Large intestine (tissue), 3 donors: ENCODE measurements around the gene DIAPH3. TPM values are rescaled to one million over a fixed set of nuclear protein-coding genes. Genes with fewer than 3 reads are reported as not detected.

Source experiments
- DNase-seq, 2 donors: peaks; one replicate each; pipeline versions ENCODE4 v3.0.0 to v3.0.0-alpha.2; 2013
- H3K27ac ChIP-seq: one replicate; pipeline ENCODE4 v1.5.1; 2013; ENCODE audit warnings: low read length
- H3K27me3 ChIP-seq: 2 replicates; pipeline ENCODE4 v1.6.1; 2013; ENCODE audit warnings: low read length; ENCODE audit not compliant: control insufficient read depth, insufficient read depth
- H3K36me3 ChIP-seq: 2 replicates; pipeline ENCODE4 v1.6.1; 2013; ENCODE audit warnings: low read length; ENCODE audit not compliant: control insufficient read depth, insufficient read depth
- H3K4me1 ChIP-seq: one replicate; pipeline ENCODE4 v1.6.1; 2013; ENCODE audit warnings: low read length; ENCODE audit not compliant: control insufficient read depth, insufficient read depth
- H3K4me3 ChIP-seq: one replicate; pipeline ENCODE4 v1.5.1; 2013; ENCODE audit warnings: low read length
- H3K9me3 ChIP-seq: one replicate; pipeline ENCODE4 v1.6.1; 2013; ENCODE audit warnings: mild to moderate bottlenecking, low read depth, low read length, moderate library complexity; ENCODE audit not compliant: control insufficient read depth
- WGBS: methylation state at CpG from one replicate; pipeline ENCODE4 v1.1.5; 2013; ENCODE audit warnings: low lambda C conversion rate; ENCODE audit not compliant: insufficient coverage; 5-methylcytosine and 5-hydroxymethylcytosine counted together
- polyA plus RNA-seq: library from polyadenylated mRNA; unstranded; fragments of 120-200 nt; gene quantifications from one replicate; pipeline ENCODE4 v1.2.1, GENCODE V29; 2013

DIAPH3 gene
- polyA plus RNA-seq, 1 donor: 5.3 TPM

DNA sequence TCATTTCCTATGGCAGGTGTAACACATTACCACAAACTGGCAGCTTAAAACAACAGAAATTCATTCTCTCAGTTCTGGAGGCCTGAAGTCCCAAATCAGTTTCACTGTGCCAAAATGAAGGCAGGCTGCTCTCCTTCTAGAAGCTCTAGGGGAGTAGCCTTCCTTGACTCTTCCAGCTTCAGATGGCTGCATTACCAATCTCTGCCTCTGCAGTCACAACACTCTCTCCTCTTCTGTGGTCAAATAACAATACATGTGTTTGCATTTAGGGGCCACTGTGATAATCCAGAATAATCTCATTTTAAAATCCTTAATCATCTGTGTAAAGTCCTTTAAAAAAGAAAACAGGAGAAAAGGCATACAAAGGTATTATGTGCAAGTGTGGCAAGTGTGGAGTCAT, 7.8 kb downstream of the DIAPH3 start:
- Histone ChIP-seq H3K4me3 (no peak overlapping the region), H3K36me3 (no peaks in the 10 kb centered on the region), H3K9me3 (no peaks in the 10 kb centered on the region), H3K4me1 (no peaks in the 10 kb centered on the region), H3K27ac (no peak overlapping the region), H3K27me3 (no peaks in the 10 kb centered on the region)
- no peak for DNase-seq

DNA sequence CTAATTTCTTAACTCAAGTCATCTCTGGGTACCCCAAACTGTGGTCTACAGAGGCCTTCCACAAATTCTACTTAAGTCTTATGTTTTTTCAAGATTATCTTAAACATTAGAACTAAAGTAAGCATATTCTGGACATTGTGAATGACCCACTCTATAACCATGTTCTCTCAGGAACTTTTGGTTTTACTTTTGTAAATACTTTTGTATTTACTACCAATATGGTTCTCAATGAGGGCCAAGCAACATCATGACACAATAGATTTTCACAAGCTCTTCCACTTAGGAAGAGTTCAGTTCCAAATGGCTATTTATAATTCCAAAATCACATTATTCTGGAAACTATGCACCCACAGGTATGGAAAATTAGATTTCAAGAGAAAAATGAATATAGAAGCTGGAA, 10.8 kb downstream of the DIAPH3 start:
- H3K36me3 ChIP-seq: no peaks in the 10 kb centered on the region
- H3K4me3 ChIP-seq: no peak overlapping the region
- no peaks in the 10 kb centered on the region for H3K4me1 ChIP-seq
- H3K27me3 ChIP-seq: no peaks in the 10 kb centered on the region
- no peaks in the 10 kb centered on the region for H3K9me3 ChIP-seq
- H3K27ac ChIP-seq: no peak overlapping the region
- no peak for DNase-seq

DNA sequence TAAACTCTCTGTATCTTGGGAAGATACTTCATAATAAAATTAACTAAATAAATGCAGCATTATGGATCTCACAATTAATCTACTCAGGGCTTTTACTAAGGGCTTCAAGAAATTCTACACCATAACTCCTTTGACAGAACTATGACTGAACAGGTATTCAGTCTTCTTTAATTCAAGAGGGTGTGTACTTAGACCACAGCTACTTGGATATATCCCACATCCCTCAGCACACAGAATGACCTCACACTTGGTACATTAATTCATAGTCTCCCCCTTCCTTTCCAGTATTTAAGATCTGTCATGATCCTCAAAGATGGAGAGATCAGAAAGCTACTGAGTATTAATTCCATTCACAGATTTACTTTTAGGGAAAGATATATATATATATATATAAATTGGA, 11.6 kb downstream of the DIAPH3 start:
- Histone ChIP-seq H3K27me3 (no peaks in the 10 kb centered on the region), H3K36me3 (no peaks in the 10 kb centered on the region), H3K27ac (no peak overlapping the region), H3K4me1 (no peaks in the 10 kb centered on the region), H3K4me3 (no peak overlapping the region), H3K9me3 (no peaks in the 10 kb centered on the region)
- DNase-seq: no peak

DNA sequence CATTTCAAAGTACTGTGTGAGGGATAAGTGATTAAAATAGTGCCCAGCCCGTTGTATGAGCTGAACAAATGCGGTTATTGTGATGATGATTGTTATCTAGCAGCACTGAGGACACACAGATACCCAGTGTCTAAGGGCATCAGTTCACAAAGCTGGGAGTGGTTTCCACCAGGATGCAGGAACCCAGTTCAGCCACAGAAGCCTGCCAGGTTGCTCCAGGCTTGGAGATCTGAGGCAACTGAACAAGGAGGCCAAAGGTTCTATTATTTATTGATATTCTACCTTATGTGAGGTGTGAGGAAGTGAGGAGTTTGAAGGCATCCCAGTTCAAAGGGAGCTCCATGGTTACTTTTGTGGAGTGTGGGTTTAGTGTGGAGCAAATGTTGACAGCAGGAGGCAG, 13.2 kb downstream of the DIAPH3 start:
- WGBS: no CpG with 5 or more reads among the region's 2 CpGs
- no peak overlapping the region for H3K4me3 ChIP-seq
- no peak overlapping the region for H3K27ac ChIP-seq
- H3K27me3 ChIP-seq: no peaks in the 10 kb centered on the region
- peak in 1 of 2 donors; percentile 23 for DNase-seq
- no peaks in the 10 kb centered on the region for H3K36me3 ChIP-seq
- no peaks in the 10 kb centered on the region for H3K9me3 ChIP-seq
- no peaks in the 10 kb centered on the region for H3K4me1 ChIP-seq

DNA sequence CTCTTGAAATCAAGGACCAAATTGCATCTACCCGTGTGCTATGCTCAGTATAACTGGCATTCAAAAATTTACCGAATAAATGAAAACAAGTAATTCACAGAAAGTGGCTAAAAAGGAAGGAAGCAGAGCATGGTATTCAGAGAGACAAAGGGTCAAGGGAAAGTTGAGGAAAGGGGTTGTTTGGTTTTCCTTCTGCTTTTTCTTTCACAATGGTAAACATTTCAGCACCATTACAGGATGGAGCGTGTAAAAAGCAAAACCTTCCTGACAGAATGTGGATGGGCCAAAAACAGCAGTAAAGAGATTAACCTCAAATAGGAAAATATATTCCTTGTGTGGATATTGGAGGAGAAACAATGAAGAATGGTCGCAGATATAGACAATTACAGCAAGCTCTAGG, 14.8 kb downstream of the DIAPH3 start:
- H3K4me3 ChIP-seq: no peak overlapping the region
- H3K36me3 ChIP-seq: no peaks in the 10 kb centered on the region
- H3K9me3 ChIP-seq: no peaks in the 10 kb centered on the region
- 95% methylated on average over 3 of the region's 4 CpGs for WGBS
- no peaks in the 10 kb centered on the region for H3K27me3 ChIP-seq
- H3K4me1 ChIP-seq: no peaks in the 10 kb centered on the region
- DNase-seq: no peak
- no peak overlapping the region for H3K27ac ChIP-seq

DNA sequence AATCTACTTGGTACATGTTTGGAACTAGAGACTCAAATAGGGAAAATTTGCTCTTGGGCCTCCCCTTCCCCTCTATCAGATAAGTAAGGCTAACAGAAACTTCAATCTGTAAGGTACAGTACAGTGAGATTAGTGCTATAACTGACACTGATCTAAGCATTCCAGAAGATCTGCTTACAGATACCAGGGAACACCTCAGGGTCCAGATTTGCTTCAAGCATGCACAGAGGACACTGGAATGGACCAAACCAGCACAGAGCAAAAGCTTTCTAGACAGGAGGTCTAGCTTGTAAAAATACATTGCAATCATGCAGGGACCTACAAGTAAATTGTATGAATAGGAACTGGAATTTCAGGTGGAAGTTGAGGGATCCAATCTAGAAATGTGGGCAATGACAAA, 16.4 kb downstream of the DIAPH3 start:
- H3K27me3 ChIP-seq: no peaks in the 10 kb centered on the region
- no peaks in the 10 kb centered on the region for H3K4me1 ChIP-seq
- no peak for DNase-seq
- no peak overlapping the region for H3K4me3 ChIP-seq
- H3K27ac ChIP-seq: no peak overlapping the region
- H3K36me3 ChIP-seq: no peaks in the 10 kb centered on the region
- H3K9me3 ChIP-seq: no peaks in the 10 kb centered on the region

DNA sequence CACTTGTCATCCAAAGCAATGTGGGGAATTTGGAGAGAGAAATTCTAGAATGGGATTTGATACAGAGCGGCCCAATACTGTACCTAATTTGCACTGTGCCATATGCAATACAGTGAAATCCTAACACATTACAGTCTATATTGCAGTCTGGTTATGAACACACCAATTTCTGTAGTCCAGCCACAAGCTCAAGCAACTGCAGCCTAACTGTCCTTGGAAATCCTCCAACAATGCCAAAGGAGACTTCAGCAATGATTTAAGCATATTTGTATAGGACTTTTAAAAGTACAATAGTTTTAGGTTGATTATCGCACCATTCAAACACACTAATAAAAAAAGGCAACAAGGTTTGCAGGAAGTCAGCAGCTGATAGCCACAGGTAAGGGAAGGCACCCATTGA, 17.3 kb downstream of the DIAPH3 start:
- DNase-seq: no peak
- H3K9me3 ChIP-seq: no peaks in the 10 kb centered on the region
- 100% methylated on average over 1 of the region's 2 CpGs for WGBS

DNA sequence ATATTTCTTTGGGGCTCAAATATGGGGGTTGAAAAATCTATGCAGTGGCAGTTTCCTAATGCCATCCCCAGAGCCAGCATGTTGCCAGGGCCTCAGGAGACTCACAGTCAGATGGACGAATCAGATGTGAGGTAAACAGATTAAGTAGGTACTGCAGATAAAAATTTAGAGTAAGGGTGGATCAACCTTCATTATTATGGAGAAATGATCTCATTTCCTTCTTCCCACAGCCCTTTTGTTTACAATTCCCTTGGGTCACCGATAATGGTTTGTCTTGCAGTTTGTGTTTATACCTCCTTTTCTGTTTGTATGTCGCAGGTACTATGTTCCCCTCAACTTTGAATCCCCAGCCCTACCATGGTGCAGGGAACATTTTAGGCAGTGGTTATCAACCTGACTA, 20.0 kb downstream of the DIAPH3 start:
- Histone ChIP-seq H3K4me3 (no peak overlapping the region), H3K36me3 (no peaks in the 10 kb centered on the region), H3K27me3 (no peaks in the 10 kb centered on the region), H3K9me3 (no peaks in the 10 kb centered on the region), H3K27ac (no peak overlapping the region), H3K4me1 (peaks cover 2% of the 10 kb centered on the region)
- WGBS: 75% methylated on average over 2 of the region's 3 CpGs
- no peak for DNase-seq

More for the DNA sequence above, 17.3 kb downstream of the DIAPH3 start:
- no peaks in the 10 kb centered on the region for H3K4me1 ChIP-seq
- no peak overlapping the region for H3K27ac ChIP-seq
- no peak overlapping the region for H3K4me3 ChIP-seq
- no peaks in the 10 kb centered on the region for H3K36me3 ChIP-seq
- H3K27me3 ChIP-seq: no peaks in the 10 kb centered on the region

DNA sequence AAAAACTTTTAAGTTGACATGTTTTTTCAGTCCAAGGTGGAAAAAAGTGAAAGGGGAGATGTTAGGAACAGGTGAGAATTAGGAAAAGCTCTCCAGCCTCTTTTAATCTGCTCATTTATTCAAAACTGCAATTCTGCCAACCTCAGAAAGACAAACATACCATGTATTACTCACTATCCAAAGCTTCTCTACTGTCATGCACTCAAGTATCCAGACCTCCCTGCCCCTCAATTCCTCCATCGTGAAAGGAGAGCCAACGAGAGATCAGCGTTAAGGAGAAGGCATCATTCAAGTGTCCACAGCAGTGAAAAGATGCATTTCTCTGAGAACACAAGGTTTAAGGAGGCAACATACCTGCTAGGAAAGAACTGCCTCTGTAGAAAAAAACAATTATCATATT, 24.5 kb downstream of the DIAPH3 start:
- Histone ChIP-seq H3K36me3 (no peaks in the 10 kb centered on the region), H3K27ac (no peak overlapping the region), H3K4me1 (peaks cover 2% of the 10 kb centered on the region), H3K9me3 (no peaks in the 10 kb centered on the region), H3K4me3 (no peak overlapping the region), H3K27me3 (no peaks in the 10 kb centered on the region)
- no peak for DNase-seq
- no CpG with 5 or more reads among the region's 3 CpGs for WGBS

DNA sequence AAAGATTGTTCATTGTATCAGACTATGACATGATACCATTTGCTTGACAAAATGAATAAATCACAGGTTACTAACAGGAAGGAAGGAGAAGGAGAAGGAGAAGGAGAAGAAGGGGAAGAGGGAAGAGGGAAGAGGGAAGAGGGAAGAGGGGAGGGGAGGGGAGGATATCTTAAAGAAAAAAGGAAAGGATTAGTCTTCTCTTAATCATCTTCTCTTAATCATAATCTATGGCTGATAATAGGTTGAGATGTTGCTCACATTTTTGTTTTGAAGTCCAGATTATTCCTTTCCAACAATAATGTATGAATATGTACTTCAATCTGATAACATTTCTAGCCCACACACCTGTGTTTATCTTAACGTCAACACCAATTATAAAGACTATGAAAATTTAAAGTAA, 25.1 kb downstream of the DIAPH3 start:
- Histone ChIP-seq H3K27me3 (no peaks in the 10 kb centered on the region), H3K9me3 (no peaks in the 10 kb centered on the region), H3K27ac (no peak overlapping the region), H3K36me3 (no peaks in the 10 kb centered on the region), H3K4me1 (peaks cover 2% of the 10 kb centered on the region), H3K4me3 (no peak overlapping the region)
- no peak for DNase-seq
- no CpG with 5 or more reads among the region's 1 CpG for WGBS

DNA sequence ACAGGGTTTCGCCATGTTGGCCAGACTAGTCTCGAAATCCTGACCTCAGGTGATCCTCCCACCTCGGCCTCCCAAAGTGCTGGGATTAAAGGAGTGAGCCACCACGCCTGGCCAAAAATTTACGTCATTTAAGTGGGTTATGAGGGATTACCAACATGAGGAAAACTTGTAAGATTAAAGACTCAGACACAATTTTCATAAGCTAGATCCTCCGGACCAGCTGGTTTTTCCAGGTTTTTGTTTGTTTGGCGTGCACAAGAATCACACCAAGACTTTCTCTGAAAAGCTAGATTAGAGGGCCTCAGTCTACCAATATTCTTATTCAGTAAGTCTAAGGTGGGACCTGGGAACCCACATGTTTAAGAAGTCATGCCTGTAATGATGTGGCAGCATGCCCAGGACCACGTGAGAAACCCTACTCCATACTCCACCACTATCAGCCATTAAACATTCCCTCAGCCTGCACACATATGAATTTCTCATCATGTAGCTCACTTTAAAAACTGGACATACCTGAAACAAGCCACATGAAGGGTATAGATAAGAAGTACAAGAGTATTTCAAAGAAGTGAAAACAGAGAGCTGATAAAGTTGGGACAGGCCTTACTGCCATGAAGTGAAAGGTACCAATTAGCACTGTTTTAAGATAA, 25.7 kb downstream of the DIAPH3 start:
- WGBS: 90% methylated on average over 2 of the region's 8 CpGs
- Histone ChIP-seq H3K36me3 (no peaks in the 10 kb centered on the region), H3K27ac (no peak overlapping the region), H3K4me1 (peaks cover 2% of the 10 kb centered on the region), H3K27me3 (no peaks in the 10 kb centered on the region), H3K4me3 (no peak overlapping the region), H3K9me3 (no peaks in the 10 kb centered on the region)
- peak in 1 of 2 donors; percentile 33 for DNase-seq
